ENCODE measurements around the gene MPND.
A peak's percentile ranks its signal among the peaks of the same experiment; 100 is the strongest.

GRCh38 chr19:4379383-4380253, 36.3 kb downstream of the MPND start:
- TF ChIP-seq REST (IDR thresholded peaks at IDR 0.05; ENCODE audit: low read depth, low read length) (no peak), EZH2 (IDR thresholded peaks at IDR 0.05; ENCODE audit: borderline replicate concordance, control insufficient read depth, low read depth, low read length) (no peak), EP300 (IDR thresholded peaks at IDR 0.05; ENCODE audit: borderline replicate concordance in 1 of 2, control insufficient read depth in 1 of 2, low read depth in 2 of 2, low read length in 2 of 2) (peak in 1 of 2 experiments; percentile 26; a peak in 2 of 4 replicates), CREB1 (IDR thresholded peaks at IDR 0.05; ENCODE audit: low read depth) (no peak), RELB (IDR thresholded peaks at IDR 0.05; ENCODE audit: low read depth) (peak; percentile 88; the same call in 1 of the 2 replicates), MAX (IDR thresholded peaks at IDR 0.05; ENCODE audit: low read depth, low read length) (peak; percentile 87), MLLT1 (IDR thresholded peaks at IDR 0.05) (no peak; the same call in 1 of the 2 replicates), CTCF (IDR thresholded peaks at IDR 0.05 in 2 of 3, conservative IDR thresholded peaks at IDR 0.05 in 1 of 3; ENCODE audit: control insufficient read depth in 2 of 3, extremely low read depth in 1 of 3, insufficient read depth in 1 of 3, low read depth in 3 of 3, low read length in 3 of 3) (no peak), POLR2AphosphoS5 (IDR thresholded peaks at IDR 0.05; ENCODE audit: low read length) (no peak), SPI1 (IDR thresholded peaks at IDR 0.05; ENCODE audit: borderline replicate concordance, insufficient read depth, low read depth, low read length) (0 out of 2 replicates have a peak, but pooled peaks have one; percentile 38), YY1 (IDR thresholded peaks at IDR 0.05; ENCODE audit: low read depth, low read length) (0 out of 2 replicates have a peak, but pooled peaks have one; percentile 65), HDAC2 (IDR thresholded peaks at IDR 0.05) (no peak), TAF1 (IDR thresholded peaks at IDR 0.05; ENCODE audit: borderline replicate concordance, low read depth, low read length) (0 out of 2 replicates have a peak, but pooled peaks have one; percentile 25), POLR2A (IDR thresholded peaks at IDR 0.05; ENCODE audit: low read depth, low read length) (peak; percentile 59)

All from GM12878 (cell line).